Natural killer cell (primary cell): Measurements from ENCODE around the gene MUC5AC. TPM values are rescaled to one million over a fixed set of nuclear protein-coding genes. Genes with fewer than 3 reads are reported as not detected.

Source experiments
- ATAC-seq, 3 donors: fragments of 150-1000 bp in 2 of 3; fragments of 200-7000 bp in 1 of 3; cut with Tn5 transposase; 1 replicate in 1 of 3; 2 replicates in 2 of 3; pipeline ENCODE4 v1.10.0; 2021; ENCODE audit warnings: mild to moderate bottlenecking in 2 of 3, moderate library complexity in 2 of 3
- DNase-seq, 2 donors: peaks; one replicate each; pipeline versions ENCODE4 v3.0.0 to v3.0.0-alpha.2; 2013 to 2021; ENCODE audit warnings: mixed read lengths in 1 of 2
- H3K27ac ChIP-seq: one replicate; pipeline ENCODE4 v1.5.1; 2013; ENCODE audit warnings: mild to moderate bottlenecking, low read length
- H3K27me3 ChIP-seq: one replicate; pipeline ENCODE4 v1.6.1; 2013; ENCODE audit warnings: low read length; ENCODE audit not compliant: control insufficient read depth, insufficient read depth
- H3K36me3 ChIP-seq: one replicate; pipeline ENCODE4 v1.6.1; 2013; ENCODE audit warnings: low read length; ENCODE audit not compliant: control insufficient read depth, insufficient read depth
- H3K4me1 ChIP-seq: one replicate; pipeline ENCODE4 v1.6.1; 2013; ENCODE audit warnings: low read length; ENCODE audit not compliant: control insufficient read depth, insufficient read depth
- H3K4me3 ChIP-seq: one replicate; pipeline ENCODE4 v1.5.1; 2013; ENCODE audit warnings: low read length
- H3K9me3 ChIP-seq: one replicate; pipeline ENCODE4 v1.6.1; 2013; ENCODE audit warnings: low read length; ENCODE audit not compliant: control insufficient read depth, insufficient read depth
- H3K27ac Mint-ChIP-seq, 2 donors: one replicate each; pipeline ENCODE4 v1.8.0; 2022; ENCODE audit warnings: mild to moderate bottlenecking in 2 of 2, mixed read lengths in 2 of 2, moderate library complexity in 1 of 2
- H3K27me3 Mint-ChIP-seq, 2 donors: one replicate each; pipeline ENCODE4 v1.8.0; 2022; ENCODE audit warnings: low read depth in 2 of 2, mixed read lengths in 2 of 2
- H3K36me3 Mint-ChIP-seq: one replicate; pipeline ENCODE4 v1.8.0; 2022; ENCODE audit warnings: mixed read lengths
- H3K4me1 Mint-ChIP-seq, 2 donors: one replicate each; pipeline ENCODE4 v1.8.0; 2022; ENCODE audit warnings: mixed read lengths in 2 of 2
- H3K4me3 Mint-ChIP-seq: one replicate; pipeline ENCODE4 v1.8.0; 2022; ENCODE audit warnings: mild to moderate bottlenecking, moderate library complexity, mixed read lengths
- H3K9me3 Mint-ChIP-seq, 2 donors: one replicate each; pipeline ENCODE4 v1.8.0; 2022; ENCODE audit warnings: mixed read lengths in 2 of 2
- WGBS: methylation state at CpG from one replicate; pipeline ENCODE4 v1.1.7; 2013; ENCODE audit warnings: missing lambda C conversion rate; ENCODE audit not compliant: insufficient coverage; 5-methylcytosine and 5-hydroxymethylcytosine counted together
- intact Hi-C: fragments of 100-400 bp; cut with micrococcal nuclease; formaldehyde crosslinking; loops from one replicate; pipeline ENCODE4 v1.14.2; 2022
- total RNA-seq, 4 donors: library from RNA; stranded (reverse); fragments of 120-200 nt in 1 of 4; gene quantifications; one replicate each; pipeline versions ENCODE4 v1.2.3 to v1.2.4, GENCODE V29; 2013 to 2022
- TF ChIP-seq, protein P1 (sequence below): fragments of 200-600 bp; IDR thresholded peaks from one replicate; pipeline ENCODE4 v1.8.0; 2022; ENCODE audit warnings: antibody characterized with exemption

The MUC5AC gene
- total RNA-seq, 3 donors from 2014 or later (not counting 1 experiment from before 2014, with no cell fraction given): not detected

GRCh38 chr11:1161410-1162137 lies 3.8 kb downstream of the MUC5AC start:
- TF ChIP-seq, protein P1, sequence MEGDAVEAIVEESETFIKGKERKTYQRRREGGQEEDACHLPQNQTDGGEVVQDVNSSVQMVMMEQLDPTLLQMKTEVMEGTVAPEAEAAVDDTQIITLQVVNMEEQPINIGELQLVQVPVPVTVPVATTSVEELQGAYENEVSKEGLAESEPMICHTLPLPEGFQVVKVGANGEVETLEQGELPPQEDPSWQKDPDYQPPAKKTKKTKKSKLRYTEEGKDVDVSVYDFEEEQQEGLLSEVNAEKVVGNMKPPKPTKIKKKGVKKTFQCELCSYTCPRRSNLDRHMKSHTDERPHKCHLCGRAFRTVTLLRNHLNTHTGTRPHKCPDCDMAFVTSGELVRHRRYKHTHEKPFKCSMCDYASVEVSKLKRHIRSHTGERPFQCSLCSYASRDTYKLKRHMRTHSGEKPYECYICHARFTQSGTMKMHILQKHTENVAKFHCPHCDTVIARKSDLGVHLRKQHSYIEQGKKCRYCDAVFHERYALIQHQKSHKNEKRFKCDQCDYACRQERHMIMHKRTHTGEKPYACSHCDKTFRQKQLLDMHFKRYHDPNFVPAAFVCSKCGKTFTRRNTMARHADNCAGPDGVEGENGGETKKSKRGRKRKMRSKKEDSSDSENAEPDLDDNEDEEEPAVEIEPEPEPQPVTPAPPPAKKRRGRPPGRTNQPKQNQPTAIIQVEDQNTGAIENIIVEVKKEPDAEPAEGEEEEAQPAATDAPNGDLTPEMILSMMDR: no peak
- Mint-ChIP-seq H3K36me3 (no peaks in the 10 kb centered on the region), H3K9me3 (no peaks in the 10 kb centered on the region), H3K27me3 (no peaks in the 10 kb centered on the region), H3K4me1 (no peaks in the 10 kb centered on the region), H3K4me3 (no peak overlapping the region), H3K27ac (no peak overlapping the region)
- no peaks in the 10 kb centered on the region for H3K36me3 ChIP-seq
- H3K4me3 ChIP-seq: no peak overlapping the region
- 88% methylated on average over 42 of the region's 42 CpGs for WGBS
- no peak for DNase-seq
- H3K27ac ChIP-seq: no peak overlapping the region
- intact Hi-C loops: no loop called here
- H3K9me3 ChIP-seq: no peaks in the 10 kb centered on the region
- ATAC-seq: no peak
- no peaks in the 10 kb centered on the region for H3K27me3 ChIP-seq
- no peaks in the 10 kb centered on the region for H3K4me1 ChIP-seq

- TF ChIP-seq, protein P1: no peak
- no peaks in the 10 kb centered on the region for H3K36me3 Mint-ChIP-seq
- H3K27me3 Mint-ChIP-seq: no peaks in the 10 kb centered on the region
- WGBS: 91% methylated on average over 21 of the region's 21 CpGs
- no peak overlapping the region for H3K4me3 ChIP-seq
- H3K27me3 ChIP-seq: no peaks in the 10 kb centered on the region
- no peak overlapping the region for H3K27ac ChIP-seq
- H3K9me3 Mint-ChIP-seq: no peaks in the 10 kb centered on the region
- no peaks in the 10 kb centered on the region for H3K4me1 ChIP-seq
- H3K9me3 ChIP-seq: no peaks in the 10 kb centered on the region
- H3K4me1 Mint-ChIP-seq: no peaks in the 10 kb centered on the region
- no peak overlapping the region for H3K27ac Mint-ChIP-seq
- no peak overlapping the region for H3K4me3 Mint-ChIP-seq
- ATAC-seq: no peak
- intact Hi-C loops: no loop called here
- no peaks in the 10 kb centered on the region for H3K36me3 ChIP-seq
- no peak for DNase-seq
Observed at GRCh38 chr11:1162138-1162475, 4.4 kb downstream of the MUC5AC start.

- 86% methylated on average over 28 of the region's 28 CpGs for WGBS
- ATAC-seq (no peak), DNase-seq (peak in 1 of 2 donors; percentile 9)
- Histone ChIP-seq H3K4me1 (no peaks in the 10 kb centered on the region), H3K27me3 (no peaks in the 10 kb centered on the region), H3K36me3 (no peaks in the 10 kb centered on the region), H3K27ac (no peak overlapping the region), H3K9me3 (no peaks in the 10 kb centered on the region), H3K4me3 (no peak overlapping the region)
- Mint-ChIP-seq H3K4me1 (no peaks in the 10 kb centered on the region), H3K27ac (no peak overlapping the region), H3K9me3 (no peaks in the 10 kb centered on the region), H3K36me3 (no peaks in the 10 kb centered on the region), H3K4me3 (no peak overlapping the region), H3K27me3 (no peaks in the 10 kb centered on the region)
- TF ChIP-seq, protein P1: no peak
- intact Hi-C loops: no loop called here
Observed at GRCh38 chr11:1162491-1163311, 4.9 kb downstream of the MUC5AC start.
